CD4-positive, alpha-beta T cell treated with Interleukin-17A for 4 hours (primary cell): ENCODE data around the gene LANCL2.
"Not testable (repeated sequence)": the region's sequence is repeated elsewhere in the genome, so short reads cannot be mapped to it uniquely, and the experiment has no call there.

Experiments
- DNase-seq: peaks from one replicate; pipeline ENCODE4 v3.0.0-alpha.2; 2020; ENCODE audit warnings: mixed read lengths

The LANCL2 gene

DNA sequence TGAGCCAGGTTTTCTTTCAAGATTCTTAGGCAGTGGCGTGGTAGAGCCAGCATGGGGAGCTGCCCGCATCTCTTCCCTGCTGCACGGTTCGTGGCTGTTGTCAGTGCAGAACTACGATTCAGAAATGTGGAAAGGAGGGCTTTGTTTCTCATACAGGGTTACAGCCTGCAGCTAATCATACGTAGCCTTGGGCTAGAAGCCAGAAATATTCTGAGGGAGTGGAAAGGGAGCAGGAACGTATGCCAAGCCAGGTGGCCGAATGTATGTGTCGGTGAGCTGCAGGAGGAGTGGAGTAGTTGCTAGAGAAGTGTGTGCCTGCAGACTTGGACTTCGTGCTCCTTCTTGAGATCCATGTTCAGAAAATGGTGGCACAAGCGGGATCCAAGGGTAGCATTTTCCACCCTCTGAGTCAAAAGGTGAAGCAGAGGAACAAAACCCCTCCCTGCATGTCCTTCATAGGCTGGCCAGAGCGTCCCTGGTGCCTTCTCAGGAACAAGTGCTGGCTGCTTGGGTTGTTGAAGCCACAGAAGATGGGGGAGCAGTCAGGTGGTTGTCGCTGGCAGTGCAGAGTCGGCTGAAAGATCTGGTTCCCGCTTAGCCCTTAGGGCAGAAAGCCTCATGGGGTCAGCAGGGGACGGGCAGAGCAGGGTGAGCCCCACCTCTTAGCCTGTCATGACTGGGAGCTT is 40.9 kb downstream of the LANCL2 start:
- DNase-seq, result no peak

DNA sequence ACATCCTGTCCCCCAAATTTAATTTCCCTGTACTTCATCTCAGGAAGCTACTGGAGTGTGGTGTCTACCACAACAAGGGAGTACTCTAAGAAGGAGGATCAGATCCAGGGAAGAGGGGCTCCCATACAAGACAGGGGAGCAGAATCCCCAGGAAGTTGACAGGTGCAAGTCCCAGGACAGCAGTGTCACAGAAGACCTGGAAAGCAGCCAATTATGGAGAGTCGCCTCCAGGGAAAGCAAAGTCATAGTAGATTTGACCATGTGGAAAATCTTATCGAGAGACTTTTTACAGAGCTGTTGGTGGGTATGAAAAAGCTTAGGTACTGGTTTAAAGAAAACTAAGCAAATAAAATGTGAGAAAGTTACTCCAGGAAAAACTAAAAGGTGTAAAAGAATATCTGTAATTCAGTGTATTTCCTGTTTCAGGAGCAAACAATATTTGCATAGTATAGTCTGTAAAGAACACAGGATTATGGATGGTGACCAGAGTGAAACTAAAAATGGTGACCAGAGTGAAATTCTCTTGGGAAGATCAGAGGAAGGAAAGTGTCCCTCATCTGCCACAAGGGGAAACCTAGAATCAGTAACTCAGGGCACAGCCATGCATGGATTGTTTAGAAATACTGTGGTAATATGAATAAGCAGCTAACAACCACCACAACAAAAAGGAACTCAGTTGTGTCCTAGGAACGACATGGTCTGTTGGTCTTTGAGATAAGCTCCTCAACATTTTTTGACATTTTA is 44.5 kb downstream of the LANCL2 start:
- DNase-seq, result no peak

DNA sequence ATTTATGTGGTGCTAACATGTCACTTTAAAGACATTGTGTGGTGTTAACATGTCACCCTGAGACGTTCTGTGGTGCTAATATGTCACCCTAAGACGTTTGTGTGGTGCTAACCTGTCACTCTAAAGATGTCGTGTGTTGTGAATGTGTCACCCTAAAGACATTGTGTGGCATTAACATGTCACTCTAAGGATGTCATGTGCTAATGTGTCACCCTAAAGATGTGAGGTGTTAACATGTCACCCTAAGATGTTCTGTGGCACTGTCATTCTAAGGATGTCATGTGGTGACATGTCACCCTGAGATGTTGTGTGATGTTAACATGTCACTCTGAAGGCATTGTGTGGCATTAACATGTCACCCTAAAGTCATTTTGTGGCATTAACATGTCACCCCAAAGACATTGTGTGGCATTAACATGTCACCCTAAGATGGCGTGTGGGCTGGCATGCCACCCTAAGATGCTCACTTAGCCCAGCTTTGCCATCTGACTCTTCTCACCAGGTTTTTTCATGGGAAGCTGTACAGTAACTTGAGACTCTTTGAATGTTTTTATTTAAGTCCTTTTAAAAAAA is 45.6 kb downstream of the LANCL2 start:
- no peak for DNase-seq

DNA sequence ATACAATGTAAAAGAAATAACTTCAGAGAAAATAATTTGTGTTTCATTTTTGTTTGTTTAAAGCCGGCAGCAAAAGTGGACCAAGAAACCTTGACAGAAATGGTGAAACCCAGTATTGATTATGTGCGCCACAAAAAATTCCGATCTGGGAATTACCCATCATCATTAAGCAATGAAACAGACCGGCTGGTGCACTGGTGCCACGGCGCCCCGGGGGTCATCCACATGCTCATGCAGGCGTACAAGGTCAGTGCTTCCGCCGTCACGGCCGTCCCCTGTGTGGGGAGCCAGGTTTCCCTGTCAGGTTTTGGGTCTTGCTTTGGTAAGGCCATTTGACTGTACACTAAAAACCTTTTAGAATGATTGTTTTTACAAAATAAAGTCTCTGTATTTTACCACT is 46.7 kb downstream of the LANCL2 start:
- no peak for DNase-seq

DNA sequence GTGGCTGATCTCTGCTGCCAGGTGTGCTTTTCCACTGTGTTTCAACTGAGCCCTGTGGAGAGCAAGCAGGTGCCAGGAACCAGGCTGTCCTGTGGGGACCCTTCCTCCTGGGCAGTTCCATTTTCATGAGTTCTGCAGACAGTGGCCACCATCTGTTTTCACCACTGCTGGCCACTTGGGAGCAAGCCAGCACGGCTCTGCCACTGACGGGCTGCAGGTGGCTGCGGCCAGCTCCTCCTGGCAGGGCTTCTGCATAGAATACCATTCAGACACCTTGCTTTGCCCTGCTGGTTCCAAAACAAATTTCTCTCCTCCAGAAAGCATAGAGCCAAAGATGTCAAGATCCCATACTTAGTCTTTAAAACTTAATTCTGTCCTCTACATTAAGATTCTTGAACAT is 48.3 kb downstream of the LANCL2 start:
- no peak for DNase-seq

DNA sequence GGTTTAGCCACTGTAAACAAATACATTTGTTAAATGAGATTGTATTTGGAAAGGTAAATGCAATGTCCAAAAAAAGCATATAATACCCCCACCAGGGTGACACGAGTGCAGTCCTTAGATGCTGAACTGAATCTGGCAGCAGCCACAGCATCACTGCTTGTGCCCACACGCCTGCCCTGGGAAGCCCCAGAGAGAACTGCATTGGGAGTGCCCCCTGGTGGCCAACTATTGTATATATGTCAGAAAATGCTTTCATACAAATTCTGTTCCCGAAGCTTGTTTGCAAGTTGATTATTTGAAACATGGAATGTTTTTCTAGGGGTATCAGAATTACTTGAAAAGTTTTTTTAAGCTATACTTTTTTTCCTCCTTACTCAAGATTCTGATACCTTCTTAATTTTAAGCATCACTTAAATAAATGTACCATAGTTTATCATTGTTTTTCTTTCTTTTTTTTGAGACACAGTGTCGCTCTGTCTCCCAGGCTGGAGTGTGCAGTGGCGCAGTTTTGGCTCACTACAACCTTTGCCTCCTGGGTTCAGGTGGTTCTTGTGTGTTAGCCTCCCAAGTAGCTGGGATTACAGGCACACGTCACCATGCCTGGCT is 50.1 kb downstream of the LANCL2 start:
- peak; percentile 89 for DNase-seq

DNA sequence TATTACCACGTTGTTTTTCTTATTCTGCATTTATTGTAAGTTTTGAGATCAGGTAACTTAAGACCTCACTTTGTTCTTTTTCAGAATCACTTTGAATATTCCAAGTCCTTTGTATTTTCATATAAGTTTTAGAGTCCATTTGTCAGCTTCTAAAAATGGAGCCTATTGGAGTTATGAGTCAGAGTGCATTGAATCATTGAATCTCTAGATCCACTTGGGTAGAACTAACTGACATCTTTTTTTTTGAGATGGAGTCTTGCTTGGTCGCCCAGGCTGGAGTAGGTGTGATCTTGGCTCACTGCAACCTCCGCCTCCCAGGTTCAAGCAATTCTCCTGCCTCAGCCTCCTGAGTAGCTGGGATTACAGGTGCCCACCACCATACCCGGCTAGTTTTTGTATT is 52.3 kb downstream of the LANCL2 start:
- not testable (repeated sequence) for DNase-seq

DNA sequence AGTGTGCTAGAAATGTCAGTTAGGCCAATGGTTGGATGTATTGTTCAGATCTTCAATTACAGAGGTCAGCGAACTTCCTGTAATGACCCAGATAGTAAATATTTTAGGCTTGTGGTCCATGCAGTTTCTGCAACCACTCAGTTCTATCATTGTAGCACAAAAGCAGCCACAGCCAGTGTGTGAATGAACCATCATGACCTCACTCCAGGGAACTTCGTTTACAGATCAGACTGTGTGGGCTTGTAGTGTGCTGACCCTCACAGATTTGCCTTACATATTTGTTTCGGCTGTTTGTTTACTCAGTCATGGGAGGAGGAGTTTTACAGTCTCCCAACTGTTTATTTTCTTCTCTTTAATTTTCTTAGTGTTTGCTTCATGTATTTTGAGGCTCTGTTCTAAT is 55.4 kb downstream of the LANCL2 start:
- DNase-seq, result no peak

DNA sequence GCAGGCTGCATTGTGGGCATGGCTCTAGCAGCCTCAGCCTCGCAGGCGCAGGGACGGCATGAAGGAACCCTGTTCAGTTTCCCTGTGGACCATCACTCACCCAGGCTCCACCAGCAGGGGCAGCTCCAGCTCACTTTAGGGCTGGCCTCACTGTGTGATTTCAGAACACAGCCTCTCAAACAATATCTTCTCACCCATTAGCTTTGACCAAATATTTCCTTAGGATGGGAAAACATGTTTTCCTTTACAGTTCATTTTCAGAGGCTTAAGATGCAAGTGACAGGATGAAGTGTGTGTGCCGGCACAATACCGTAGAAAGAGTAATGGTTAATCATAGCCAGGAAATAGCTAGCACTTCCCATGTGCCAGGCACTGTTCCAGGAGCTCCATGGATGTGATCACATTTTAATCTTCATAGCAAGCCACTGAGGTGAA is 58.2 kb downstream of the LANCL2 start:
- no peak for DNase-seq

DNA sequence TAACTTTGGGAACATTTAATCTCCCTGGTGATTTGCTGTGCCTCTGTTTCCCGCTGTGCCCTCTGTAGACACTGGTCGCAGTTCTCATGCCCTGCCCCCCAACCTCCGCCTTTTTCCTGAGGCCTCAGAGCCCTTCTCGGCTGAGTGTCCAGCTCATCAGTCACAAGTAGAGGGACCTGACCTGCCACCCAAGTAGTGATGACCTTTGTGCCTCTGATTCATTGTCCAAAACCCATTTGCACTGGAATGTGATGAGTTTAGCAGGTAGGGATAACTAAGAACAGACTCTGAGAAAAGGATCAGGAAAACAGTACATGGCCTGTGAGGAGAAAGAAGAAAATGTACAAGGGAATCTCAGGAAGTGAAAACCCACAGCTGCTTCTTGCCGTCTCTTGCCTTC is 58.8 kb downstream of the LANCL2 start:
- DNase-seq, result no peak

DNA sequence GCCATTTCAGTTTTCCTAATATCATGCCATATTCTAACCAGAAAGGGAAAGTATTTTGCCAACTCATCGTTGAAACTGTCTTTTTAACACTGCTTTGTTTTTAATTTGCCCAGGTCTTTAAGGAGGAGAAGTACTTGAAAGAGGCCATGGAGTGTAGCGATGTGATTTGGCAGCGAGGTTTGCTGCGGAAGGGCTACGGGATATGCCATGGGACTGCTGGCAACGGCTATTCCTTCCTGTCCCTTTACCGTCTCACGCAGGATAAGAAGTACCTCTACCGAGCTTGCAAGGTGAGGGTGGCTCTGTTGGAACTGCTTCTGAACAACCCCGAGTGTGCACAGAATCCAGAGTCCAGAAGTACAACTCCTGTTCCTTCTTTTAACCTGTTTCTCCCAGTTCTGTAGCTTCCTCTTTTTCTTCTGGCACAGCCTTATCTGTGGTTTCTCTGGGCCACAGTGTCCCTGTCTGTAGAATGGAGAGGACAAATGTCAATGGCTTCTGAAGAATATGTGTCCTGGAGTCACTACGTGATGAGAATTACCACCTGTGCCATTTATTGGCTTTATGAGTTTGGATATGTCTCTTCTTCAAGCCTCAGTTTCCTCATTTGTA is 60.1 kb downstream of the LANCL2 start:
- no peak for DNase-seq

DNA sequence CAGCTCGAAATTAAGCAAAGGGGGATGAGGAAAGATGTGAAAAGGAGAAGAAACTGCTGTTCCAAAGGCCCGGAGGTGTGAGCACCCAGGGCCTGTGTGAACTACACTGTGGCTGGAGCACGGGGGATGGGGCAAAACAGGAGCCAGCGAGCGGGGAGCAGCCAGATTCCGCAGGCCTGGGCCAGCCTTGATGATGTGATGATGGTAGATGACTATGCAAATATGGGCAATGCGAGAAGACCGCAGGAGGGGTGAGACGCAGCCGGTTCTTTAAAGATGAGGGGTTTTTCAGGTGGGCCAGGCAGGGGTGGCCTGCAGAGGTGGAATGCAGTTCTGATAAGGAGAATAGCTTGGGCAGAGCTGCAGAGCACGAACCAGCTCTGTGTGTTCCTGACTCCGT is 61.5 kb downstream of the LANCL2 start:
- no peak for DNase-seq

DNA sequence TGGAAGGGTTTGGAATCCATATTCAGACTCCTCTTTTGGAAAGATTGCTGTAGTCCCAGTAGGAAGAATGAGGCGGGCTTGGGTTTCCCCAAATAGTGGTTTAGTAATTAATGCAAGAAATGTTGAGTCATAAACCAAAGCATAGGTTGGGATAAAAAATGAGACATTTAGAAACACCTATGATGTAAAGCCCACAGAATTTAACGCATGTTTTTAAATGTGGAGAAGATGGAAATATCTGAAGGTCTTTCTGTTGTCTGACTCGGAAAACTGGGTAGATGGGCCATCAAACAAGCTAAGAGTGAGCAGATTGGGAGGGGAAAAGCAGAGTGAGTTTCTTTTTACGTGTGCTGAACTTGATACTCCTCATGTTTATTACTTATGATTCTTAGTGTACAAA is 62.2 kb downstream of the LANCL2 start:
- DNase-seq, result no peak

DNA sequence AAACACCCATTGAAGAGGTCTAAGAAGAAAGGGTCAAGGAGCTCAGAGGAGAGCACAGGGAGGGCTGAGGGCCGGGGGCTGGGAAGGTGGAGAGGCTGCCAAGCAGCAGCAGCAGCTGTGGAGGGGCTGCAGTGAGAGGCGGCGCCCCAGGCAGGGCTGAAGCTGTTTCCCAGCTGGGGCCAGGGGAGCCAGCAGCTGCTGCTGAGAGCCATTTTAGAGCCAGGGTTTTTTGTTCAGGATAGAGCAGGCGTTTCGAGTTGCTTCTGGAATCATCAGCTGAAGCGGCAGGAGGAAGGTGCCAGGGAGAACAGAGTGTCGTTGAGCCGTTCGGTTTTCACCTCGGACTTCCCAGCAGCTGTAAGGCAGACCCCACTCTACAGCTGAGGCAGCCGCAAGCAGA is 62.7 kb downstream of the LANCL2 start:
- DNase-seq, result no peak

DNA sequence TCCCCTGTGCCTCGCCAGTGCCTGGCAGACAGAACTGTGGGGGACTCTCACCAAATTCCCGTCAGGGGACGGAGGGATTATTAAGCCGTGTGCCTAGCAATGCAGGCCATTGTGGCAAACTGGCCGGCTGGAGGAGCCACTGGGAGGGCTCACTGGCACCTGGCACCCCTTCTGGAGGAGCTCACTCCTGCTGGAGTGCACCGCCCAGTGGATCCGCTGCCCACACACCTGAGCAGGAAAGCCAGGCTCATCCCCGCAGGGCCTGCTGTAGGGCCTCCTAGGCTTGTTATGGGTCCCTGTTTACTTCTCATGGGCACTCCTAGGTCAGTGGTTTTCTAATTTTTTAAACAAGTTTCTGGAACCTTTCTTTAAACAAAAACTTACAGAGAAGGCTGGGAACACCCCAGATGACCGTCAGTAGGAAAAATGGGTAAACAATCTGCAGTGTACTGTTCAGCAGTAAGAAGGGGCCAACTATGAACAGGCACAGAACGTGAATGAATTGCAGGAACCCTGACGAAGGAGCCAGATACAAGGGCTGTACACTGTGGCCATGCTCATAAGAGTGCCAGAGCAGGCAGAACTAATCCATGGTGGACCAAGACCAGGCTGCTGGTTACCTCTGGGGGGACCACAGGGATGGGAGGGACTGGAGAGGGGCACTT is 64.8 kb downstream of the LANCL2 start:
- DNase-seq, result no peak

DNA sequence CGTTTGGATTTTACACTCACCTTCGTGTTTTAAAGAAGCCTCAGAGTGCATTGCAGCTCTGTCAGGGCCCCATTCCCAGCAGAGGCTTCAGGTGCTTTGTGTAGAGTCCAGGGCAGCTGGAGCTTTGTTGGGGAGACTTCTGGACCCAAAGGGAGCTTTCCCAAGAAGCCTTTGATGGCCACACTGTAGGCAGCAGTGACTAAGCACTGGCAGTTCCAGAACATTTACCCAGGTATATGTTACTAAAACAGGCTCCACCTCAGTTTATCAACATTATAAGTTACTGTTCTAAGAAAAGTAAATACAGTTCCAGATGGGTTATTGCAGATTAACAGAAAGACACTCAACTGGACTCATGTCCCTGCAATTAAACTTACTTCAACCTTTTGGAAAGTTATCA is 66.8 kb downstream of the LANCL2 start:
- DNase-seq, result no peak

DNA sequence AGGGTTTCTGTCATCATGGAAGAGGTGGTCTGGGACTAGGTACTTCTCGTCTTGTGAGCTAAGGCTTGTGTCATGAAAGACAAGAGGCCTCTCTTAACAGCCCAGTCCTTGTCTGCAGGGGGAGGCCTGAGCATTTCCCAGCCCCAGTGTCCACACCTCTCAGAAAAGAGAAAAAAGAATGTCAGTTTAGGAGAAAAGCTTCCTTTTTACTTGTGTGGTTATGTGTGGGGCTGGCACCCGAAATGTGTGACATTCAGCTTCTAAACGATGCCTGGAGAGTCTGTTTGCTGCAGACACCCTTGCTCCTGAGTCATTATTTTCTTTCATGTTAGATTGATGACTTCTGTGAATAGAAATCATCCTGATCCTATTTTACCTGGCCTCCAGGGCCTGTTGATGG is 67.4 kb downstream of the LANCL2 start:
- no peak for DNase-seq

DNA sequence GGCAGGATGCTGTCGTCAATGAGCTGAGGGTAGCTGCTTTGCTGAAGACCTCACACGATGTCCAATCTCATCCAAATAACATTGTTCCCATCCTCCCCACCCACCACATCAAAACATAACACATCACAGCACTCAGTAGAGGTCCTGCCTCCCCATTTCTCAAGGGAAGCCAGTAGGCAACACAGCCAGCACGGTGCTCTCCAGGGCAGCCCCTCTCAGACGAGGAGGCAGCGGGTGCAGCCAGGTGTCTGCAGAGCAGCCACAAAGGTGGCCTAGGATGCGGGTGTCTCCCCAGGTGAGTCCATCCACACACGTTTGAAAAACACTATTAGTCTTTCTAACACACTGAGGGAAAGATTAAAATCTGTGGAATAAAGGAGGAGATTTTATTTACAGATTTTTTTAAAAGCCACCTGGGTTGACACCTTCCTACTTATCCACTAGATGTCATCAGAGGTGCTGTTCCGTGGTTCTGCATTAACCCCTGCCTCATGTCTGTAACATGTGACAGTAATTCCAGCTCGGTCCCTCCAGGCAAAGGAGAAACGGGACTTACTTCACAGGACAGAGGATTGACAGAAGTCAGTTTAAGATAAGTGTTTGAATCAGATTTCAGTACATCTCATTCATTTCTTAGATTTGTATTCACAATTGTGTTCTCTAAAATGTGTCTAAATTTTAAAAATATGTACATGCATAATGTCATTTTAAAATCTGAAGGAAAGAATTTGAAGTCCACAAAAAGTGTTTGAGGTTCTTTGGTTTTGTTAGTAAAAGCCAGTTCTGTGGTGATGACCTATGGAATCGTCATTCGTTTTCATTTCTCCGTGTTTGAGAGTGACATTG is 68.0 kb downstream of the LANCL2 start:
- peak; percentile 48 for DNase-seq

DNA sequence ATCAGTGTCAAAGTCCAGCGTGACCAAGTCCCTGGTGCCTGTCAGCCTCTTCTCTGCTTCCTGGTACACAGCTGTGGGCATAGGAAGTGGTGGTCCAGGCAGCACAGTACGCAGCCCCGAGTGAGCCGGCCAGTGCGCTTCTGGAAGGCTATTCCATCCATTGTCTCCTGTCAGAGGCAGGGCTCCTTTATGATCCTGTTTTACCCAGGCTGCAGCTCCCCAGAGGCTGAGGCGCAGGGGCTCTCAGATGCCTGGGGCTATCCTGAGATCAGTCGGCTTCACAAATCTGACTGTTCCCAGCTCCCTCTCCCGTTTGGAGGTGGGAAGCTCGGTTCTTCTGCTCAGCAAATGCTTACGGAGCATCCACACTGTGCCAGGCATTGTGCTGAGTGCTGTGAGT is 70.3 kb downstream of the LANCL2 start:
- DNase-seq, result no peak

DNA sequence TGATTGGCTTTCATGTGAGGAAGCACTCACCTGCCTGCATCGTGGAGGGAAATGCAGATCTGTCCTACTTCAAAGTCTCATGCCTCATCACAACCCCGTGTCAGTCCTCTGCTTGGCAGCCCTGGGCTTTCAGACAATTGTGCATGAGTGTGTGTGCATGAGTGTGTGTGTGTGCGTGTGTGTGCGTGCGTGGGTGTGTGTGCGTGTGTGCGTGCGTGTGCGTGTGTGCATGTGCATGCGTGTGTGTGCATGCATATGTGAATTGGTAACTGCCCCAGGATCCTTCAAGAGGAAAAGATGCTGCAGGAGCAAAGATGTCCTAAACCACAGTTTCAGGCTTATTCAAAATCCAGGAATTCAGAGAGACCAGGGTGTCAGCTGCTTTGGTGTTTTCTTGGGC is 71.3 kb downstream of the LANCL2 start:
- peak; percentile 32 for DNase-seq

DNA sequence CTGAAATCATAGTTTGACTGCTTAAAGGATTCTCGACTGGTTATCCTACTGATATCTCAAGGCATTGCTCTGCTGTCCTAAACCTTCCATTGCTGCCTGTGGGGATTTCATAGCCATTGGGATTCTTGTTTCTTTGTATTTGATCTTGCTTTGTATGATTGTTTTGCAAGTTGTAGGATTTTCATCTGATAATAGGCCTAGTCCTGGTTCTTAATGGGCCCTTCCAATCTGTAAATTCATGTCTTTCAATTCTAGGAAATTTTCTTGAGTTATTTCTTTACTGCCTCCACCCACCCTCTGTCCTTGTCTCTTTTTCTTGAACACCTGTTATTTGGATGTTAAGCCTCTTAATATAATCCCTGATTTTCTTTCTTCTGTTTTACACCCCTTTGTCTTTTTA is 72.2 kb downstream of the LANCL2 start:
- DNase-seq, result no peak
